Left renal pelvis (tissue), 4 donors: ENCODE measurements around the gene FOXI3. TPM values are rescaled to one million over a fixed set of nuclear protein-coding genes. Genes with fewer than 3 reads are reported as not detected.
"Not testable (repeated sequence)": the region's sequence is repeated elsewhere in the genome, so short reads cannot be mapped to it uniquely, and the experiment has no call there.

ENCODE experiments used
- DNase-seq, 4 donors: peaks; one replicate each; pipeline ENCODE4 v3.0.0-alpha.2; 2013; ENCODE audit warnings: low read depth in 4 of 4, low spot score in 3 of 4
- polyA plus RNA-seq, 4 donors: library from polyadenylated mRNA; unstranded; fragments of 120-200 nt; gene quantifications; one replicate each; pipeline ENCODE4 v1.2.1, GENCODE V29; 2013; ENCODE audit not compliant: insufficient read length in 4 of 4

FOXI3 gene
- polyA plus RNA-seq, 4 donors: 0.14 to 0.20 (median 0.17) TPM

- DNase-seq: no peak
Observed at GRCh38 chr2:88443353-88443938, 9.0 kb downstream of the FOXI3 start.

GRCh38 chr2:88442473-88442872 is 10.0 kb downstream of the FOXI3 start:
- no peak for DNase-seq

- DNase-seq: no peak
Observed at GRCh38 chr2:88442061-88442460, 10.4 kb downstream of the FOXI3 start.

- DNase-seq: no peak
Observed at GRCh38 chr2:88437010-88437409, 15.5 kb downstream of the FOXI3 start.

GRCh38 chr2:88429929-88430328 is 22.6 kb downstream of the FOXI3 start:
- DNase-seq: no peak

- DNase-seq: no peak
Observed at GRCh38 chr2:88423733-88424132, 28.8 kb downstream of the FOXI3 start.

- not testable (repeated sequence) for DNase-seq
Observed at GRCh38 chr2:88419051-88419450, 33.4 kb downstream of the FOXI3 start.

- no peak for DNase-seq
Observed at GRCh38 chr2:88416016-88416663, 36.4 kb downstream of the FOXI3 start.

- DNase-seq: not testable (repeated sequence)
Observed at GRCh38 chr2:88408870-88409269, 43.6 kb downstream of the FOXI3 start.

- DNase-seq: no peak
Observed at GRCh38 chr2:88400037-88400767, 52.3 kb downstream of the FOXI3 start.

- DNase-seq: no peak
Observed at GRCh38 chr2:88398180-88398579, 54.3 kb downstream of the FOXI3 start.

Other genes starting within 250 kb of the FOXI3 start
- 10 to 100 TPM; 24.9 to 33.4 (median 32.6) TPM for gene EIF2AK3, start 174.8 kb upstream of the FOXI3 start, polyA plus RNA-seq
- gene RPIA, start 239.0 kb upstream of the FOXI3 start, polyA plus RNA-seq: 10 to 100 TPM; 33.2 to 36.2 (median 35.2) TPM